Activated CD4-positive, alpha-beta T cell treated with anti-CD3 and anti-CD28 coated beads, Interleukin-2, Interleukin-6, amounts not matched to agents 100 ng/mL and 50 ng/mL, durations not matched to agents 16 hours and 8 hours (primary cell): Measurements from ENCODE around the gene GRPEL1.

Experiments
- DNase-seq: peaks from one replicate; pipeline ENCODE4 v3.0.0-alpha.2; 2020

GRPEL1 gene

GRCh38 chr4:7062816-7063215 is 5.0 kb downstream of the GRPEL1 start:
- DNase-seq: no peak

- no peak for DNase-seq
Measured at GRCh38 chr4:7061815-7062214, 6.0 kb downstream of the GRPEL1 start.

GRCh38 chr4:7060346-7061150 is 7.3 kb downstream of the GRPEL1 start:
- DNase-seq: no peak

- no peak for DNase-seq
Measured at GRCh38 chr4:7059662-7060061, 8.2 kb downstream of the GRPEL1 start.

GRCh38 chr4:7058792-7059191 is 9.1 kb downstream of the GRPEL1 start:
- DNase-seq: no peak

GRCh38 chr4:7055990-7056325 is 11.9 kb downstream of the GRPEL1 start:
- no peak for DNase-seq

GRCh38 chr4:7055111-7055989 is 12.5 kb downstream of the GRPEL1 start:
- DNase-seq: no peak

- no peak for DNase-seq
Measured at GRCh38 chr4:7054106-7054880, 13.6 kb downstream of the GRPEL1 start.

- peak; percentile 32 for DNase-seq
Measured at GRCh38 chr4:7052923-7053715, 14.7 kb downstream of the GRPEL1 start.

GRCh38 chr4:7052313-7052712 is 15.6 kb downstream of the GRPEL1 start:
- no peak for DNase-seq

GRCh38 chr4:7051905-7052304 is 16.0 kb downstream of the GRPEL1 start:
- no peak for DNase-seq

- no peak for DNase-seq
Measured at GRCh38 chr4:7051144-7051495, 16.7 kb downstream of the GRPEL1 start.

- DNase-seq: no peak
Measured at GRCh38 chr4:7050481-7051143, 17.3 kb downstream of the GRPEL1 start.

- DNase-seq: no peak
Measured at GRCh38 chr4:7049739-7050138, 18.1 kb downstream of the GRPEL1 start.

- DNase-seq: no peak
Measured at GRCh38 chr4:7049295-7049694, 18.6 kb downstream of the GRPEL1 start.

GRCh38 chr4:7048642-7049041 is 19.2 kb downstream of the GRPEL1 start:
- no peak for DNase-seq

- DNase-seq: no peak
Measured at GRCh38 chr4:7046971-7047370, 20.9 kb downstream of the GRPEL1 start.

GRCh38 chr4:7045961-7046921 is 21.6 kb downstream of the GRPEL1 start:
- DNase-seq: peak; percentile 21

- no peak for DNase-seq
Measured at GRCh38 chr4:7045553-7045952, 22.3 kb downstream of the GRPEL1 start.

- DNase-seq: no peak
Measured at GRCh38 chr4:7044137-7044930, 23.5 kb downstream of the GRPEL1 start.
